Upper lobe of left lung (tissue), 4 donors: ENCODE data around the gene TELO2.

Experiments used
- CTCF ChIP-seq, 6 experiments: fragments of 450-650 bp in 4 of 6; fragments of 200-600 bp in 2 of 6; sonication (generic) in 2 of 6; IDR thresholded peaks; one replicate each; pipeline ENCODE4 v1.5.1; 2016 to 2019; ENCODE audit warnings: antibody characterized with exemption in 6 of 6
- EP300 ChIP-seq, 4 donors: sonication (generic); formaldehyde crosslinking; IDR thresholded peaks; one replicate each; pipeline ENCODE4 v1.5.1; 2017; ENCODE audit warnings: antibody characterized with exemption in 4 of 4, control low read depth in 2 of 4
- POLR2A ChIP-seq, 4 donors: fragments of 450-650 bp; IDR thresholded peaks; one replicate each; pipeline ENCODE4 v1.5.1; 2016 to 2017; ENCODE audit warnings: antibody characterized with exemption in 4 of 4, mild to moderate bottlenecking in 2 of 4

GRCh38 chr16:1443403-1443973, 49.7 kb upstream of the TELO2 start:
- TF ChIP-seq POLR2A (IDR thresholded peaks at IDR 0.05) (no peak), EP300 (IDR thresholded peaks at IDR 0.05) (no peak), CTCF (IDR thresholded peaks at IDR 0.05) (no peak)
